Measurements from ENCODE around the gene FLNB. TPM values are rescaled to one million over a fixed set of nuclear protein-coding genes. Genes with fewer than 3 reads are reported as not detected.

Gene FLNB
- polyA plus RNA-seq, 1 donor from 2014 or later, result 10.3 TPM

GRCh38 chr3:58210761-58211460 lies 202.7 kb downstream of the FLNB start, which contains the start of gene DNASE1L3:
DNASE1L3 (minus strand) TSS chr3:58210972; CDS start chr3:58210906, 66 bp downstream.
- no peaks in the 10 kb centered on the region for H3K27me3 ChIP-seq (ENCODE audit: insufficient read depth, low read depth, low read length)
- H3K9me2 ChIP-seq (ENCODE audit: insufficient read depth, low read length), result no peaks in the 10 kb centered on the region

GRCh38 chr3:58214484-58215316 lies 206.5 kb downstream of the FLNB start:
- H3F3A ChIP-seq (ENCODE audit: insufficient read depth, low read length, poor library complexity, severe bottlenecking), result no peaks in the 10 kb centered on the region
- TF ChIP-seq RAD21 (conservative IDR thresholded peaks at IDR 0.05) (no peak), SMC3 (conservative IDR thresholded peaks at IDR 0.05; ENCODE audit: poor library complexity) (no peak), TAF1 (IDR thresholded peaks at IDR 0.05; ENCODE audit: low read depth) (no peak), REST (IDR thresholded peaks at IDR 0.05; ENCODE audit: borderline replicate concordance) (no peak), POLR2AphosphoS5 (IDR thresholded peaks at IDR 0.05) (no peak), MXI1 (conservative IDR thresholded peaks at IDR 0.05; ENCODE audit: poor library complexity, severe bottlenecking) (no peak), EP300 (conservative IDR thresholded peaks at IDR 0.05; ENCODE audit: poor library complexity, severe bottlenecking) (no peak), EZH2 (IDR thresholded peaks at IDR 0.05; ENCODE audit: borderline replicate concordance, insufficient read depth, low read length, poor library complexity, severe bottlenecking) (no peak), CTCF (IDR thresholded peaks at IDR 0.05; ENCODE audit: poor library complexity, severe bottlenecking) (no peak)
- no peak overlapping the region for H3K27ac ChIP-seq (ENCODE audit: low read length)
- H3K4me2 ChIP-seq (ENCODE audit: low read length), result no peak overlapping the region
- H2AFZ ChIP-seq (ENCODE audit: low read depth, low read length), result no peak overlapping the region
- H3K9me2 ChIP-seq (ENCODE audit: insufficient read depth, low read length), result no peaks in the 10 kb centered on the region
- no peaks in the 10 kb centered on the region for H3K27me3 ChIP-seq (ENCODE audit: insufficient read depth, low read depth, low read length)
- no peaks in the 10 kb centered on the region for H4K20me1 ChIP-seq (ENCODE audit: insufficient read depth)
- no peaks in the 10 kb centered on the region for H3K79me2 ChIP-seq (replicated peaks; ENCODE audit: insufficient read depth, low read length)
- H3K4me3 ChIP-seq (ENCODE audit: low read length), result no peak overlapping the region
- H3K9ac ChIP-seq (ENCODE audit: low read length), result no peak overlapping the region
- no peaks in the 10 kb centered on the region for H3K9me3 ChIP-seq (ENCODE audit: low read length)
- H3K36me3 ChIP-seq (ENCODE audit: insufficient read depth, low read length), result no peaks in the 10 kb centered on the region

More at GRCh38 chr3:58210761-58211460, 202.7 kb downstream of the FLNB start, which contains the start of gene DNASE1L3:
- no peak within 1 kb of the TSS for H3K27ac ChIP-seq (ENCODE audit: low read length)
- no peaks in the 10 kb centered on the region for H4K20me1 ChIP-seq (ENCODE audit: insufficient read depth)
- H3K9ac ChIP-seq (ENCODE audit: low read length), result no peak within 1 kb of the TSS
- H3K79me2 ChIP-seq (replicated peaks; ENCODE audit: insufficient read depth, low read length), result no peaks in the 10 kb centered on the region
- H3F3A ChIP-seq (ENCODE audit: insufficient read depth, low read length, poor library complexity, severe bottlenecking), result no peaks in the 10 kb centered on the region
- no peak for TF ChIP-seq RAD21 (conservative IDR thresholded peaks at IDR 0.05)
- TF ChIP-seq MXI1 (conservative IDR thresholded peaks at IDR 0.05; ENCODE audit: poor library complexity, severe bottlenecking), result no peak
- no peak for TF ChIP-seq TAF1 (IDR thresholded peaks at IDR 0.05; ENCODE audit: low read depth)
- no peak for TF ChIP-seq POLR2AphosphoS5 (IDR thresholded peaks at IDR 0.05)
- TF ChIP-seq SMC3 (conservative IDR thresholded peaks at IDR 0.05; ENCODE audit: poor library complexity), result no peak
- H2AFZ ChIP-seq (ENCODE audit: low read depth, low read length), result no peak within 1 kb of the TSS
- H3K4me3 ChIP-seq (ENCODE audit: low read length), result no peak within 1 kb of the TSS
- H3K4me2 ChIP-seq (ENCODE audit: low read length), result no peak within 1 kb of the TSS
- no peaks in the 10 kb centered on the region for H3K9me3 ChIP-seq (ENCODE audit: low read length)
- no peaks in the 10 kb centered on the region for H3K36me3 ChIP-seq (ENCODE audit: insufficient read depth, low read length)
